Measurements from ENCODE around the gene HOXD4. TPM values are rescaled to one million over a fixed set of nuclear protein-coding genes. Genes with fewer than 3 reads are reported as not detected.

The HOXD4 gene
- total RNA-seq, 1 experiment from 2014 or later = not detected

GRCh38 chr2:176139661-176140512 lies 11.5 kb upstream of the HOXD4 start:
- Mint-ChIP-seq H3K9me3 (ENCODE audit: low read depth, unreplicated experiment) (no peaks in the 10 kb centered on the region), H3K4me1 (ENCODE audit: low read depth, unreplicated experiment) (no peaks in the 10 kb centered on the region), H3K27me3 (ENCODE audit: unreplicated experiment) (no peaks in the 10 kb centered on the region), H3K27ac (ENCODE audit: unreplicated experiment) (no peak overlapping the region), H3K36me3 (ENCODE audit: insufficient read depth, unreplicated experiment) (no peaks in the 10 kb centered on the region), H3K4me3 (ENCODE audit: low read depth, unreplicated experiment) (peak overlapping the region; percentile 70)
- CTCF ChIA-PET = interaction anchor here (0.6 to 3.3 kb wide), 12 partner anchors 9 to 514 kb away, joined by 3 to 87 read pairs (median 5); no protein-coding TSS in a partner anchor
- no peak for DNase-seq
- intact Hi-C loops (cut with micrococcal nuclease; ENCODE audit: unreplicated experiment) = loop anchor here (1.0 to 5.0 kb wide), 6 partner anchors 132 to 513 kb away; no protein-coding TSS in a partner anchor
- TF ChIP-seq CTCF (IDR thresholded peaks at IDR 0.05; ENCODE audit: unreplicated experiment) = no peak
- no TSS peak for BruUV-seq (replicated peaks)

GRCh38 chr2:176140513-176141317 lies 10.6 kb upstream of the HOXD4 start:
- no peaks in the 10 kb centered on the region for H3K9me3 Mint-ChIP-seq (ENCODE audit: low read depth, unreplicated experiment)
- CTCF ChIA-PET = interaction anchor here (0.6 to 3.3 kb wide), 16 partner anchors 9 to 1344 kb away, joined by 3 to 87 read pairs (median 4); no protein-coding TSS in a partner anchor
- no peak overlapping the region for H3K27ac Mint-ChIP-seq (ENCODE audit: unreplicated experiment)
- H3K4me1 Mint-ChIP-seq (ENCODE audit: low read depth, unreplicated experiment) = no peaks in the 10 kb centered on the region
- DNase-seq = peak; percentile 89
- TF ChIP-seq CTCF (IDR thresholded peaks at IDR 0.05; ENCODE audit: unreplicated experiment) = peak; percentile 99
- no TSS peak for BruUV-seq (replicated peaks)
- H3K27me3 Mint-ChIP-seq (ENCODE audit: unreplicated experiment) = peaks cover 6% of the 10 kb centered on the region
- intact Hi-C loops (cut with micrococcal nuclease; ENCODE audit: unreplicated experiment) = loop anchor here (1.0 to 5.0 kb wide), 6 partner anchors 132 to 512 kb away; no protein-coding TSS in a partner anchor
- H3K4me3 Mint-ChIP-seq (ENCODE audit: low read depth, unreplicated experiment) = peak overlapping the region; percentile 70
- H3K36me3 Mint-ChIP-seq (ENCODE audit: insufficient read depth, unreplicated experiment) = no peaks in the 10 kb centered on the region

GRCh38 chr2:176142281-176142680 lies 9.1 kb upstream of the HOXD4 start:
- no peak for DNase-seq
- intact Hi-C loops (cut with micrococcal nuclease; ENCODE audit: unreplicated experiment) = loop anchor here (5.0 kb wide), 1 partner anchor 130 kb away; no protein-coding TSS in a partner anchor
- CTCF ChIA-PET = interaction anchor here (3.3 kb wide), 1 partner anchor 313 kb away, joined by 87 read pairs; no protein-coding TSS in a partner anchor
- H3K4me3 Mint-ChIP-seq (ENCODE audit: low read depth, unreplicated experiment) = no peak overlapping the region
- H3K9me3 Mint-ChIP-seq (ENCODE audit: low read depth, unreplicated experiment) = no peaks in the 10 kb centered on the region
- no peaks in the 10 kb centered on the region for H3K4me1 Mint-ChIP-seq (ENCODE audit: low read depth, unreplicated experiment)
- peaks cover 14% of the 10 kb centered on the region for H3K27me3 Mint-ChIP-seq (ENCODE audit: unreplicated experiment)
- TF ChIP-seq CTCF (IDR thresholded peaks at IDR 0.05; ENCODE audit: unreplicated experiment) = no peak
- no peak overlapping the region for H3K27ac Mint-ChIP-seq (ENCODE audit: unreplicated experiment)
- H3K36me3 Mint-ChIP-seq (ENCODE audit: insufficient read depth, unreplicated experiment) = no peaks in the 10 kb centered on the region
- no TSS peak for BruUV-seq (replicated peaks)

Measured in Calu3 (cell line).